GM08714 (cell line): Measurements from ENCODE around the gene GRAP.

ENCODE experiments used
- H3K4me3 ChIP-seq: fragments of 200-500 bp; sonication (Bioruptor generic); 2 replicates; pipeline ENCODE4 v1.5.1; 2014; ENCODE audit warnings: mild to moderate bottlenecking, low read length, inconsistent platforms
- ZNF274 ChIP-seq: IDR thresholded peaks from 2 replicates; pipeline ENCODE4 v1.6.1; 2012; ENCODE audit warnings: mild to moderate bottlenecking, low read depth, low read length

The GRAP gene

DNA sequence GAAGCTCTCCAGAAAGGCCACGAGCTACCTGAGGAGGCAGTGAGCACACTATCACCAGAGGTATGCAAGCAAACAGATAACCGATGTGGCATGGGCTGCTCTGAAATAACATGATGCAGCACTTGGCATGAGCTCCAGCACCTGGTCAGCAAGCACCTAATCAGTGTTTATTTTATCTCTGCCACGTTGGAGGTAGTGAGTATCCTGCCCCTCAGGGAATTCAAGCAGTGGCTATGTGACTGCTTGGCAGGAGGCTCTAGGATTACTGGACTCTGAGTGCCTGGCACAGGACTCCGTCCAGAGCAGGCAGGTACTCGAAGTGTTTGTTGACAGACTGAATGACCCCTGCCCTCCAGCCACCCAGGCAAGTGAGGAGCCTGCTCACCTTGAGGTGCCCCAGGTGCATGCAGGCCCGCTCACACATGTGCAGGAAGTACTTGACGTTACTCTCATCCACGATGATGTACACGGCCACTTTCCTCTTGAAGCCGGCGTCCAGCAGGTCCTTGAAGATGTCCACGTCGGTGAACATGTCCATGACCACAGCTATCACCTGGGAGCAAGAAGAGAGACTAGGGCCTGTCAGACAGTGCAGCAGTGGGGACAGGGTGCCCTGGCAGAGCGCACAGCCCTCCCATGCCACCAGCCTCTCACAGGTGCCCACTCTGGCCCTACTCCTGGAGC, 58.8 kb downstream of the GRAP start:
- no peak for TF ChIP-seq ZNF274
- H3K4me3 ChIP-seq: no peak overlapping the region

GRCh38 chr17:18987230-18987610, 59.5 kb downstream of the GRAP start:
- H3K4me3 ChIP-seq: no peak overlapping the region
- TF ChIP-seq ZNF274: no peak

- no peak overlapping the region for H3K4me3 ChIP-seq
- no peak for TF ChIP-seq ZNF274
Observed at GRCh38 chr17:18986541-18987229, 60.1 kb downstream of the GRAP start.

GRCh38 chr17:18985475-18985874, 61.3 kb downstream of the GRAP start:
- TF ChIP-seq ZNF274: no peak

GRCh38 chr17:18984273-18985114, 62.3 kb downstream of the GRAP start:
- no peak overlapping the region for H3K4me3 ChIP-seq
- TF ChIP-seq ZNF274: no peak

More at GRCh38 chr17:18985475-18985874, 61.3 kb downstream of the GRAP start:
- no peak overlapping the region for H3K4me3 ChIP-seq

GRCh38 chr17:18981642-18982424, 64.9 kb downstream of the GRAP start:
- no peak overlapping the region for H3K4me3 ChIP-seq
- TF ChIP-seq ZNF274: no peak

DNA sequence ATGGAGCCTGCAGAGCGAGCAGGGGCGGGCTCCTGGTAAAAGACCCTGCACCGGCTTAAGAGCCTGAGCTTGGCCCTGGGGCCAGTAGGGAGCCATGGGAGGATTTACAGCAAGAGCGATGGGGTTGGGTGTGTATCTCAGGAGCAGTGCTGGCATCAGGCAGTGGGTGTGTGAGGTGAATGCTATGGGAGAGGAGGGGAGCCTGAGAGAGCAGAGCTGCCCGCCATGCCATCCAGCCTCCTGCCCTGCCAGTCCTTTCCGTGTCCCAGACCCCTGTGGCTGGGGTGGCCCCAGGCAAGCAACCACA, 65.5 kb downstream of the GRAP start:
- no peak for TF ChIP-seq ZNF274
- no peak overlapping the region for H3K4me3 ChIP-seq

- no peak for TF ChIP-seq ZNF274
- no peak overlapping the region for H3K4me3 ChIP-seq
Observed at GRCh38 chr17:18980682-18981334, 65.9 kb downstream of the GRAP start.

- TF ChIP-seq ZNF274: no peak
- H3K4me3 ChIP-seq: no peak overlapping the region
Observed at GRCh38 chr17:18978655-18979054, 68.1 kb downstream of the GRAP start.

GRCh38 chr17:18978050-18978449, 68.7 kb downstream of the GRAP start:
- H3K4me3 ChIP-seq: no peak overlapping the region
- no peak for TF ChIP-seq ZNF274

GRCh38 chr17:18977646-18978045, 69.1 kb downstream of the GRAP start:
- no peak overlapping the region for H3K4me3 ChIP-seq
- TF ChIP-seq ZNF274: no peak

GRCh38 chr17:18977021-18977420, 69.7 kb downstream of the GRAP start:
- no peak for TF ChIP-seq ZNF274

GRCh38 chr17:18976201-18976600, 70.6 kb downstream of the GRAP start:
- TF ChIP-seq ZNF274: no peak
- H3K4me3 ChIP-seq: no peak overlapping the region

More at GRCh38 chr17:18977021-18977420, 69.7 kb downstream of the GRAP start:
- no peak overlapping the region for H3K4me3 ChIP-seq

GRCh38 chr17:18975597-18975996, 71.2 kb downstream of the GRAP start:
- no peak for TF ChIP-seq ZNF274
- H3K4me3 ChIP-seq: no peak overlapping the region
